Left ventricle myocardium inferior (tissue), 1 donor: ENCODE results near the gene FBXO34. TPM values are rescaled to one million over a fixed set of nuclear protein-coding genes. Genes with fewer than 3 reads are reported as not detected.

Experiments
- DNase-seq: peaks from one replicate; pipeline ENCODE4 v3.0.0-alpha.2; 2020
- H3K27ac ChIP-seq: fragments of 200-600 bp; replicated peaks from 2 replicates; pipeline ENCODE4 v1.8.0; 2021
- H3K27me3 ChIP-seq: fragments of 200-600 bp; 2 replicates; pipeline ENCODE4 v1.8.0; 2021; ENCODE audit warnings: low read depth
- H3K36me3 ChIP-seq: fragments of 200-600 bp; 2 replicates; pipeline ENCODE4 v1.8.0; 2021
- H3K4me1 ChIP-seq: fragments of 200-600 bp; 2 replicates; pipeline ENCODE4 v1.8.0; 2021
- H3K4me3 ChIP-seq: fragments of 200-600 bp; 2 replicates; pipeline ENCODE4 v1.8.0; 2021; ENCODE audit warnings: mild to moderate bottlenecking, moderate library complexity
- H3K9me3 ChIP-seq: fragments of 200-600 bp; replicated peaks from 2 replicates; pipeline ENCODE4 v1.8.0; 2021
- intact Hi-C: fragments of 100-400 bp; cut with micrococcal nuclease; formaldehyde crosslinking; loops from one replicate; pipeline ENCODE4 v1.11.0; 2022
- total RNA-seq: library from RNA; stranded (reverse); fragmentation: NEBNext Ultra II Directional; extraction: Animal tissue kit (Norgen Biotek cat#: 25700); gene quantifications from one replicate; pipeline ENCODE4 v1.2.1, GENCODE V29; 2021
- TF ChIP-seq, protein P1 (sequence below): fragments of 200-600 bp; IDR thresholded peaks from 2 replicates; pipeline ENCODE4 v1.8.0; 2021; ENCODE audit warnings: antibody characterized with exemption, mild to moderate bottlenecking, borderline replicate concordance
- donor health status: DM: no; HTN: yes; CAD: no; lungs with severe emphysema.

The FBXO34 gene
- total RNA-seq, 1 donor from 2014 or later: 22.4 TPM

DNA sequence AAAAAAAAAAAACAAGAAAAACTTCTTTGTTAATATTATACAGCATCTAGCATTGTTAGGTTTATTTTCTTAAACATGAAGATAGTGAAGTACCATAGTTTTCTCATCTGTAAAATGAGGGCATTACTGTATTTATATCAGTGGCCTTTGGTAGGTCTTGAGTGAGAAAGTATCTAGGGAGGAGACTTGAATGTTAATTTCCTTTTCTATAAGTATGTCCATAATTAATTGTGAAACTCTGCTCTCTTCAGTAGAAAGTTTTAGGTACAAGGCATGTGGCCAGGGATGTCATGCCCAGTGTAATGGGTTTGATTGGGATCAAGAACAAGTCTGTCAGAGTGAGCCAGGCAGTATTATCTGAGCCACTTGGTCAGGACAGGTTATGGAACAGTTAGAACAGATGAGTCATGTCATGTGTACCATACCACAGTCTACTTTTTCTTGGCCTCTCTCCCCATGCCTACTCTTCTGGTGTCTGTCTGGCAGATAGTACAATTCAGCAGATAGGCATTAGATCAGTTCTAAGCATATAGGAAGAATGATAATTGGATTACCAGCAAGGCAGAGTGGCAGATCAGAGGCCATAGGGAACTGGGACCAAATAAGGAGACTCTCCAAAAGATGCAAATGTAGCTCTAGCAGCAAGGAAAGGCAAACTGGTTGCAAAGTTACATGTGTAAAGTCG lies 30.4 kb downstream of the FBXO34 start:
- no peak for DNase-seq
- TF ChIP-seq, protein P1, sequence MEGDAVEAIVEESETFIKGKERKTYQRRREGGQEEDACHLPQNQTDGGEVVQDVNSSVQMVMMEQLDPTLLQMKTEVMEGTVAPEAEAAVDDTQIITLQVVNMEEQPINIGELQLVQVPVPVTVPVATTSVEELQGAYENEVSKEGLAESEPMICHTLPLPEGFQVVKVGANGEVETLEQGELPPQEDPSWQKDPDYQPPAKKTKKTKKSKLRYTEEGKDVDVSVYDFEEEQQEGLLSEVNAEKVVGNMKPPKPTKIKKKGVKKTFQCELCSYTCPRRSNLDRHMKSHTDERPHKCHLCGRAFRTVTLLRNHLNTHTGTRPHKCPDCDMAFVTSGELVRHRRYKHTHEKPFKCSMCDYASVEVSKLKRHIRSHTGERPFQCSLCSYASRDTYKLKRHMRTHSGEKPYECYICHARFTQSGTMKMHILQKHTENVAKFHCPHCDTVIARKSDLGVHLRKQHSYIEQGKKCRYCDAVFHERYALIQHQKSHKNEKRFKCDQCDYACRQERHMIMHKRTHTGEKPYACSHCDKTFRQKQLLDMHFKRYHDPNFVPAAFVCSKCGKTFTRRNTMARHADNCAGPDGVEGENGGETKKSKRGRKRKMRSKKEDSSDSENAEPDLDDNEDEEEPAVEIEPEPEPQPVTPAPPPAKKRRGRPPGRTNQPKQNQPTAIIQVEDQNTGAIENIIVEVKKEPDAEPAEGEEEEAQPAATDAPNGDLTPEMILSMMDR: no peak
- peaks cover 12% of the 10 kb centered on the region for H3K36me3 ChIP-seq
- H3K27me3 ChIP-seq: no peaks in the 10 kb centered on the region
- intact Hi-C loops: no loop called here
- H3K4me3 ChIP-seq: no peak overlapping the region
- peaks cover 67% of the 10 kb centered on the region for H3K4me1 ChIP-seq
- H3K27ac ChIP-seq: peak overlapping the region; percentile 77
- H3K9me3 ChIP-seq: no peaks in the 10 kb centered on the region

DNA sequence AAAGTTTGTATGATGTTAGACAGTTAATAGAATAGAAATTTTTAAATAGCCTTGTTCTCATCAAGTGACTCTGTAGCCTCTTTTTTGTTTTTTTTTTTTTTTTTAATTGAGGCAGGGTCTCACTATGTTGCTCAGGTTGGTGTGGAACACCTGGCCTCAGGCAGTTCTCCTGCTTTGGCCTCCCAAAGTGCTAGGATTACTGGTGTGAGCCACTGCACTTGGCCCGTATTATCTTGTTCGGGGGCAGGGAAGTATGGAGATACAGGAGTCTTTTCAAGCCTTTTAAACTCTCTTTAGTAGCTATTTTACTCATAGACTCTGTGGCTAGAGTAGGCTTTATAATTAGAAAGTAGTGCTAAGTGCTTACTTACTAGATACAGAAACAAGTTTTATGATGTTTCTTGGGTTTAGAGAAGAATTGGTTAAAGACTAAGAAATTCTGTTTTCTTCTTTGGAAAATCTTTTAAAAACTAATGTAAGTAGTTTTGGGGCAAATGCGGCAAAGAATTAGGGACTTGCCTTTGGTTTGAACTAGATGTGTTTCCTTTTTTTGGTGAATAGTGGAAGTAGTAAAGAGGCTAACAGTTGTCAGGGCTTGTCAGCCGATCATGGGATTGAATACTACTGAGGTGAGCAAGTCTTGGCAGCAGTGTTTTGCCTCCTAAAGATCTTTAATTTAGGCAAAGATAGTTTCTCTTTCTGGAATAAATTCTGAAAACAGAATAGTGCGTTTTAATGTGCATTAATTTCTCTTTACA lies 31.3 kb downstream of the FBXO34 start:
- Histone ChIP-seq H3K27me3 (no peaks in the 10 kb centered on the region), H3K4me3 (no peak overlapping the region), H3K36me3 (peaks cover 12% of the 10 kb centered on the region), H3K9me3 (no peaks in the 10 kb centered on the region), H3K4me1 (peaks cover 67% of the 10 kb centered on the region), H3K27ac (peak overlapping the region; percentile 77)
- TF ChIP-seq, protein P1: no peak
- intact Hi-C loops: no loop called here
- no peak for DNase-seq

DNA sequence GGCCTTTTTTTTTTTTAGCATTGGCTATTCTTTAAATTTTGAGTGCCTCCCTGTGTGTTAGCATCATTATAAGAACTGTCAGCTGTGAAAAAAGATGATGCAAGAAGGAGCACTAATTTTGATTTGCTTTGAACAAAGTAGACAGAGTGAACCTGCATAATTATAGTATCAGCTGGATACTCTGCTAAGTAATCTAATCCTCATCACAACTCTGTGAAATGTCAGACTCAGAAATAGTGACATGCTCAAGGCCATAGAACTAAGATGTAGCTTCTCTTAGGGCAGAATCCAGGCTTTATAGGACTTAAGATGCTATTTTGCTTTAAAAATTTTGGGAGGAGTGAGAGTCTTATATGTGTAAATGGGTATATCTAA lies 31.9 kb downstream of the FBXO34 start:
- no peak for DNase-seq
- Histone ChIP-seq H3K36me3 (peaks cover 12% of the 10 kb centered on the region), H3K9me3 (no peaks in the 10 kb centered on the region), H3K4me1 (peaks cover 66% of the 10 kb centered on the region), H3K27me3 (no peaks in the 10 kb centered on the region), H3K4me3 (no peak overlapping the region), H3K27ac (peak overlapping the region; percentile 77)
- intact Hi-C loops: no loop called here
- TF ChIP-seq, protein P1: no peak

DNA sequence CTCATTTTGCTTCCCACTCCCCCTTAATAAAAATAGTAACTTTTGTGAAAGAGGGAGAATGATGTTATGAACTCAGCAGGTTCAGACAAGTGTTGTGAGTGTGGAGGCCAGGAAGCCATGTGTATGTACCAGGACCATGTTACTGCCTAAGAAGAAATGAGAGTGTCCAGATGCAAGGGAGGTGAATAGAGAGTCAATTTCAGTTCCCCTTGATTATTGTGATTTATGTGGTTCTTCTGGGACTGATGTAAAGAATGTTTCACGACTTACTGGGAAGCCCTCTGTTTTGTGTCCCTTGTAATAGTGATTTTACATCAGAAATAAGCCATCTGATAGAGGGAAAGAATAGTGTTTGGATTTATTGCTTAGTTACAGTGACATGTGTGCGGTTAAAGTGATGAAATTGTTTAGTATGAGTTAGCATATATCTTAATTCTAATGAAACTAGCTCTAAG lies 32.5 kb downstream of the FBXO34 start:
- no peak overlapping the region for H3K4me3 ChIP-seq
- intact Hi-C loops: no loop called here

DNA sequence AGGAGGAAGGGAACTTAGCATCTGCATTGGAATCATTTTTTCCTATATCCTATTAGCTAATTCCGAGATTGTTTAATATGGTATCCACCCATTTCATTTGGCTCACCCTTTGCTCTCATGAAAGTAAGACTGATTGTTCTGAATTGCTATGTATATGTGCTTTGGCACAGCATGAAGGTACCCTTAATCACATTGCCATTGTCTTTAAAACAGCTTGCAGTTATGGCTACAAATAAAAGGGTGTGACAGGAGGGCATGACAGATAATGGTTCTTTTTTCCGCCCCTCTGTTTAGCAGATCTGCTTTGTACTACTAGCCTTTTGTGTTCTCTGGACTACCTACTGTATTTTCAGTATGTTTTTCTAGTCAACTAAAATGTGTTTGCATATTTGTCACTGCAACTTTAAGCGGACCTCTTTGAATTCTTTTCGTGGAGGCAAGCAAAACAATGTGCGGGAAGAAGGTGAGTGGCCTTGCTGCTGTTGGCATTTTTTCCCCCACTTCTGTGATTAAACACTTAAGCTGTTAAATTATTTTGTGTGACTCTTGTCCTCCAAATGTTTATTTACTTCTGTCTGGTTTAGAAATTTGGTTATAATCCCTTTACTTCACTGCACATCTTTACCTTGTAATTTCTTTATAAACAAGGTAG lies 35.8 kb downstream of the FBXO34 start:
- Histone ChIP-seq H3K27ac (peak overlapping the region; percentile 70), H3K27me3 (no peaks in the 10 kb centered on the region)

More for the DNA sequence above, 32.5 kb downstream of the FBXO34 start:
- Histone ChIP-seq H3K9me3 (no peaks in the 10 kb centered on the region), H3K4me1 (peaks cover 70% of the 10 kb centered on the region), H3K27ac (peak overlapping the region; percentile 77), H3K27me3 (no peaks in the 10 kb centered on the region), H3K36me3 (peaks cover 6% of the 10 kb centered on the region)
- no peak for DNase-seq
- TF ChIP-seq, protein P1: no peak

More for the DNA sequence above, 35.8 kb downstream of the FBXO34 start:
- no peak for DNase-seq
- TF ChIP-seq, protein P1: no peak
- Histone ChIP-seq H3K4me3 (no peak overlapping the region), H3K4me1 (peaks cover 80% of the 10 kb centered on the region), H3K36me3 (peaks cover 3% of the 10 kb centered on the region), H3K9me3 (peaks cover 2% of the 10 kb centered on the region)
- intact Hi-C loops: no loop called here
